Measurements from ENCODE around the gene TMEM109. TPM values are rescaled to one million over a fixed set of nuclear protein-coding genes. Genes with fewer than 3 reads are reported as not detected.

Gene TMEM109
- total and polyA plus RNA-seq, 2 of the 13 experiments (the other 11 are each of a cell fraction or from before 2014, with no cell fraction given), result 7.7 to 18.0 TPM

DNA sequence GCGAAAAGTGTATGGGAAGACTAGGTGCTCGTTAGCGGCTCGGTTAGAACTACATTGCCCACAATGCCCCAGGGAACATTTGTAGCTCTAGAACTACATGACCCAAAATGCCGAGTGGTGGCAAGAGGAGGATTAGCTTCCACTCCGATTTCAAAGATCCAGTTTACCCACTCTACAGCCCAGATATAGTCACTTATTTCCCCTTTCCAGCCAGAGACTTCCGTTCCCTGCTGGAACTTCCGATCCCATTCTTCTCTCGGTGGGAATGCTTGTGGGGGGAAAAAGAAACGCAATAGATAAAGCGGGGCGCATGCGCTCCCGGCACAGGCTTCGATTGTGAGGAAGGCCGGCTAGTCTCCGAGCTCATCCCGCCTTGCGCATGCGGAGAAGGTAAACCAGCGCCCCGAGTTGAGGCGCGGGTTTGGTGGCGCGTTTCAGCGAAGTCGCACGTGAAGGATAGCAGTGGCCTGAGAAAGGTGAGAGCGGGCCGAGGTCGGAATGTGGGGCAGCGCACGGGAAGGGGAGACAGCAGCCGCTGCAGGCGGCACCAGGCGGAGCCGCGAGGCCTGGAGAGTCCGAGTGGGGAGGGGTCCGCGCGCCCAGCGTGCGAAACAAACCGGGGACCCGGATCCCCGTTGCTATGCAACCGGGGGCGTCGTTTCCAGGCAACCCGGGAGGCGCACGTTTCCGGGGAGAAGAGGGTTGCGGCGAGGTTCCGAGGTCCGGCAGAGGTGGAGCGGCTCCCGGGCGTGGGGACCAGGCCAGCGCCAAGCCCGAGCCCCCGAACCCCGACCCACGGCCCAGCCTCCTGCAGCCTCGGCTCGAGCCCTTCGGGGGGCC, at the start of gene TMEM109 (continued):
- TF ChIP-seq ZMYM4 (CRISPR knock-in tag; IDR thresholded peaks at IDR 0.05) (no peak), CREB1 (IDR thresholded peaks at IDR 0.05) (no peak), CREB1 (CRISPR knock-in tag; IDR thresholded peaks at IDR 0.05) (peak; percentile 48), ZNF10 (CRISPR knock-in tag; IDR thresholded peaks at IDR 0.05; ENCODE audit: borderline replicate concordance, low read depth) (no peak), SMARCC2 (IDR thresholded peaks at IDR 0.05) (no peak), WIZ (CRISPR knock-in tag; IDR thresholded peaks at IDR 0.05) (no peak), KMT2A (CRISPR knock-in tag; IDR thresholded peaks at IDR 0.05) (no peak), FOSL1 (CRISPR knock-in tag; IDR thresholded peaks at IDR 0.05; ENCODE audit: borderline replicate concordance) (no peak), SOX13 (IDR thresholded peaks at IDR 0.05) (no peak), SOX13 (CRISPR knock-in tag; conservative IDR thresholded peaks at IDR 0.05 in 1 of 2, IDR thresholded peaks at IDR 0.05 in 1 of 2) (no peak), KDM5A (IDR thresholded peaks at IDR 0.05; ENCODE audit: borderline replicate concordance, low read length) (no peak), PHF21A (CRISPR knock-in tag; IDR thresholded peaks at IDR 0.05) (no peak), MLLT10 (CRISPR knock-in tag; IDR thresholded peaks at IDR 0.05) (no peak), ZNF20 (CRISPR knock-in tag; IDR thresholded peaks at IDR 0.05) (no peak), ZNF326 (CRISPR knock-in tag; IDR thresholded peaks at IDR 0.05; ENCODE audit: borderline replicate concordance) (no peak), ZNF274 (CRISPR knock-in tag; IDR thresholded peaks at IDR 0.05) (peak; percentile 90), ZSCAN21 (CRISPR knock-in tag; IDR thresholded peaks at IDR 0.05; ENCODE audit: borderline replicate concordance) (no peak), RBFOX2 (IDR thresholded peaks at IDR 0.05; ENCODE audit: low read depth, low read length) (peak; percentile 51; the same call in 1 of the 2 replicates), ISL2 (CRISPR knock-in tag; IDR thresholded peaks at IDR 0.05) (0 out of 2 replicates have a peak, but pooled peaks have one; percentile 27)
- TF ChIP-seq, protein P1, sequence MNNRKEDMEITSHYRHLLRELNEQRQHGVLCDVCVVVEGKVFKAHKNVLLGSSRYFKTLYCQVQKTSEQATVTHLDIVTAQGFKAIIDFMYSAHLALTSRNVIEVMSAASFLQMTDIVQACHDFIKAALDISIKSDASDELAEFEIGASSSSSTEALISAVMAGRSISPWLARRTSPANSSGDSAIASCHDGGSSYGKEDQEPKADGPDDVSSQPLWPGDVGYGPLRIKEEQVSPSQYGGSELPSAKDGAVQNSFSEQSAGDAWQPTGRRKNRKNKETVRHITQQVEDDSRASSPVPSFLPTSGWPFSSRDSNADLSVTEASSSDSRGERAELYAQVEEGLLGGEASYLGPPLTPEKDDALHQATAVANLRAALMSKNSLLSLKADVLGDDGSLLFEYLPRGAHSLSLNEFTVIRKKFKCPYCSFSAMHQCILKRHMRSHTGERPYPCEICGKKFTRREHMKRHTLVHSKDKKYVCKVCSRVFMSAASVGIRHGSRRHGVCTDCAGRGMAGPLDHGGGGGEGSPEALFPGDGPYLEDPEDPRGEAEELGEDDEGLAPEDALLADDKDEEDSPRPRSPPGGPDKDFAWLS (CRISPR knock-in tag; IDR thresholded peaks at IDR 0.05; ENCODE audit: borderline replicate concordance), result no peak
- TF ChIP-seq, protein P2, sequence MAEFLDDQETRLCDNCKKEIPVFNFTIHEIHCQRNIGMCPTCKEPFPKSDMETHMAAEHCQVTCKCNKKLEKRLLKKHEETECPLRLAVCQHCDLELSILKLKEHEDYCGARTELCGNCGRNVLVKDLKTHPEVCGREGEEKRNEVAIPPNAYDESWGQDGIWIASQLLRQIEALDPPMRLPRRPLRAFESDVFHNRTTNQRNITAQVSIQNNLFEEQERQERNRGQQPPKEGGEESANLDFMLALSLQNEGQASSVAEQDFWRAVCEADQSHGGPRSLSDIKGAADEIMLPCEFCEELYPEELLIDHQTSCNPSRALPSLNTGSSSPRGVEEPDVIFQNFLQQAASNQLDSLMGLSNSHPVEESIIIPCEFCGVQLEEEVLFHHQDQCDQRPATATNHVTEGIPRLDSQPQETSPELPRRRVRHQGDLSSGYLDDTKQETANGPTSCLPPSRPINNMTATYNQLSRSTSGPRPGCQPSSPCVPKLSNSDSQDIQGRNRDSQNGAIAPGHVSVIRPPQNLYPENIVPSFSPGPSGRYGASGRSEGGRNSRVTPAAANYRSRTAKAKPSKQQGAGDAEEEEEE (CRISPR knock-in tag; IDR thresholded peaks at IDR 0.05; ENCODE audit: borderline replicate concordance), result no peak; the same call in 1 of the 2 replicates
- TF ChIP-seq, protein P3, sequence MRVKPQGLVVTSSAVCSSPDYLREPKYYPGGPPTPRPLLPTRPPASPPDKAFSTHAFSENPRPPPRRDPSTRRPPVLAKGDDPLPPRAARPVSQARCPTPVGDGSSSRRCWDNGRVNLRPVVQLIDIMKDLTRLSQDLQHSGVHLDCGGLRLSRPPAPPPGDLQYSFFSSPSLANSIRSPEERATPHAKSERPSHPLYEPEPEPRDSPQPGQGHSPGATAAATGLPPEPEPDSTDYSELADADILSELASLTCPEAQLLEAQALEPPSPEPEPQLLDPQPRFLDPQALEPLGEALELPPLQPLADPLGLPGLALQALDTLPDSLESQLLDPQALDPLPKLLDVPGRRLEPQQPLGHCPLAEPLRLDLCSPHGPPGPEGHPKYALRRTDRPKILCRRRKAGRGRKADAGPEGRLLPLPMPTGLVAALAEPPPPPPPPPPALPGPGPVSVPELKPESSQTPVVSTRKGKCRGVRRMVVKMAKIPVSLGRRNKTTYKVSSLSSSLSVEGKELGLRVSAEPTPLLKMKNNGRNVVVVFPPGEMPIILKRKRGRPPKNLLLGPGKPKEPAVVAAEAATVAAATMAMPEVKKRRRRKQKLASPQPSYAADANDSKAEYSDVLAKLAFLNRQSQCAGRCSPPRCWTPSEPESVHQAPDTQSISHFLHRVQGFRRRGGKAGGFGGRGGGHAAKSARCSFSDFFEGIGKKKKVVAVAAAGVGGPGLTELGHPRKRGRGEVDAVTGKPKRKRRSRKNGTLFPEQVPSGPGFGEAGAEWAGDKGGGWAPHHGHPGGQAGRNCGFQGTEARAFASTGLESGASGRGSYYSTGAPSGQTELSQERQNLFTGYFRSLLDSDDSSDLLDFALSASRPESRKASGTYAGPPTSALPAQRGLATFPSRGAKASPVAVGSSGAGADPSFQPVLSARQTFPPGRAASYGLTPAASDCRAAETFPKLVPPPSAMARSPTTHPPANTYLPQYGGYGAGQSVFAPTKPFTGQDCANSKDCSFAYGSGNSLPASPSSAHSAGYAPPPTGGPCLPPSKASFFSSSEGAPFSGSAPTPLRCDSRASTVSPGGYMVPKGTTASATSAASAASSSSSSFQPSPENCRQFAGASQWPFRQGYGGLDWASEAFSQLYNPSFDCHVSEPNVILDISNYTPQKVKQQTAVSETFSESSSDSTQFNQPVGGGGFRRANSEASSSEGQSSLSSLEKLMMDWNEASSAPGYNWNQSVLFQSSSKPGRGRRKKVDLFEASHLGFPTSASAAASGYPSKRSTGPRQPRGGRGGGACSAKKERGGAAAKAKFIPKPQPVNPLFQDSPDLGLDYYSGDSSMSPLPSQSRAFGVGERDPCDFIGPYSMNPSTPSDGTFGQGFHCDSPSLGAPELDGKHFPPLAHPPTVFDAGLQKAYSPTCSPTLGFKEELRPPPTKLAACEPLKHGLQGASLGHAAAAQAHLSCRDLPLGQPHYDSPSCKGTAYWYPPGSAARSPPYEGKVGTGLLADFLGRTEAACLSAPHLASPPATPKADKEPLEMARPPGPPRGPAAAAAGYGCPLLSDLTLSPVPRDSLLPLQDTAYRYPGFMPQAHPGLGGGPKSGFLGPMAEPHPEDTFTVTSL (CRISPR knock-in tag; IDR thresholded peaks at IDR 0.05; ENCODE audit: borderline replicate concordance), result no peak
